ENCODE results near the gene ATG16L2. TPM values are rescaled to one million over a fixed set of nuclear protein-coding genes. Genes with fewer than 3 reads are reported as not detected.

Gene ATG16L2
- total RNA-seq, 1 experiment from 2014 or later, result 16.2 TPM

DNA sequence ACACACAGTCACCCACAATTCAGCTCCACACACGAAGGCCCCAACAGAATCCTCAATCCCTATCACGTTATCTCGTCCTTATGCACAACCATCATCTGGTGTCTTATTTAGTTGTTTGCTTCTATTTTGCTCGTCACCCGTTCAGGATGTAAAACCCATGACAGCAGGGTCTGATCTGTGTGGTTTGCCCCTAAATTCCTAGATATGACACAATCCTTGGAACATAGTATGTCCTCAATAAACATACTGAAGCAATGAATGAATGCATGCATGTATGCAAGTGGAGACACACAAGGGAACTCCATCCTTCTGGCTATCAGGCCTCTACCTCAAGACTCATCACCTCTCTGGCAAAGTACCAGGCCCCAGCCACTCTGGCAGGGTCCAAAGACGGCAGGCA lies 40.5 kb upstream of the ATG16L2 start:
- no peaks in the 10 kb centered on the region for H3K79me2 ChIP-seq (ENCODE audit: low read length)
- H3K4me3 ChIP-seq (ENCODE audit: low read length), result no peak overlapping the region
- no peaks in the 10 kb centered on the region for H3K9me2 ChIP-seq (replicated peaks; ENCODE audit: low read length)
- intact Hi-C loops (cut with micrococcal nuclease), result no loop called here
- CTCF ChIA-PET, result no interaction called here
- DNase-seq, result no peak
- no peak for TF ChIP-seq EZH2phosphoT487 (IDR thresholded peaks at IDR 0.05; ENCODE audit: borderline replicate concordance, low read length)
- TF ChIP-seq, protein P1, sequence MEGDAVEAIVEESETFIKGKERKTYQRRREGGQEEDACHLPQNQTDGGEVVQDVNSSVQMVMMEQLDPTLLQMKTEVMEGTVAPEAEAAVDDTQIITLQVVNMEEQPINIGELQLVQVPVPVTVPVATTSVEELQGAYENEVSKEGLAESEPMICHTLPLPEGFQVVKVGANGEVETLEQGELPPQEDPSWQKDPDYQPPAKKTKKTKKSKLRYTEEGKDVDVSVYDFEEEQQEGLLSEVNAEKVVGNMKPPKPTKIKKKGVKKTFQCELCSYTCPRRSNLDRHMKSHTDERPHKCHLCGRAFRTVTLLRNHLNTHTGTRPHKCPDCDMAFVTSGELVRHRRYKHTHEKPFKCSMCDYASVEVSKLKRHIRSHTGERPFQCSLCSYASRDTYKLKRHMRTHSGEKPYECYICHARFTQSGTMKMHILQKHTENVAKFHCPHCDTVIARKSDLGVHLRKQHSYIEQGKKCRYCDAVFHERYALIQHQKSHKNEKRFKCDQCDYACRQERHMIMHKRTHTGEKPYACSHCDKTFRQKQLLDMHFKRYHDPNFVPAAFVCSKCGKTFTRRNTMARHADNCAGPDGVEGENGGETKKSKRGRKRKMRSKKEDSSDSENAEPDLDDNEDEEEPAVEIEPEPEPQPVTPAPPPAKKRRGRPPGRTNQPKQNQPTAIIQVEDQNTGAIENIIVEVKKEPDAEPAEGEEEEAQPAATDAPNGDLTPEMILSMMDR (conservative IDR thresholded peaks at IDR 0.05; ENCODE audit: low read depth, low read length), result no peak
- TF ChIP-seq EZH2 (IDR thresholded peaks at IDR 0.05; ENCODE audit: low read length, unreplicated experiment), result no peak
- no peak overlapping the region for H3K9ac ChIP-seq (ENCODE audit: low read length)
- no peak overlapping the region for H3K27ac ChIP-seq (ENCODE audit: low read length)
- H3K36me3 ChIP-seq (ENCODE audit: low read depth, low read length), result no peaks in the 10 kb centered on the region
- no peaks in the 10 kb centered on the region for H3F3A ChIP-seq (ENCODE audit: low read length, unreplicated experiment)
- no peaks in the 10 kb centered on the region for H3K27me3 ChIP-seq (ENCODE audit: low read length)
- no peak overlapping the region for H3K4me2 ChIP-seq (ENCODE audit: low read length)
- POLR2A ChIA-PET (ENCODE audit: unreplicated experiment), result no interaction called here
- no peak for ATAC-seq
- no peak overlapping the region for H2AFZ ChIP-seq (ENCODE audit: low read length)
- H4K20me1 ChIP-seq (ENCODE audit: low read length), result no peaks in the 10 kb centered on the region
- H3K4me1 ChIP-seq (ENCODE audit: insufficient read depth, low read length), result no peaks in the 10 kb centered on the region
- BruUV-seq (replicated peaks), result no TSS peak
- no peaks in the 10 kb centered on the region for H3K9me3 ChIP-seq (ENCODE audit: low read length)

- CTCF ChIA-PET, result no interaction called here
- POLR2A ChIA-PET (ENCODE audit: unreplicated experiment), result no interaction called here
- BruUV-seq (replicated peaks), result no TSS peak
- Histone ChIP-seq H3K9ac (ENCODE audit: low read length) (no peak overlapping the region), H3K9me3 (ENCODE audit: low read length) (no peaks in the 10 kb centered on the region), H2AFZ (ENCODE audit: low read length) (no peak overlapping the region), H3K36me3 (ENCODE audit: low read depth, low read length) (no peaks in the 10 kb centered on the region), H3K27ac (ENCODE audit: low read length) (no peak overlapping the region), H3K27me3 (ENCODE audit: low read length) (no peaks in the 10 kb centered on the region), H3K79me2 (ENCODE audit: low read length) (no peaks in the 10 kb centered on the region), H3K4me1 (ENCODE audit: insufficient read depth, low read length) (no peaks in the 10 kb centered on the region), H3K4me2 (ENCODE audit: low read length) (no peak overlapping the region), H4K20me1 (ENCODE audit: low read length) (no peaks in the 10 kb centered on the region), H3K9me2 (replicated peaks; ENCODE audit: low read length) (no peaks in the 10 kb centered on the region), H3K4me3 (ENCODE audit: low read length) (no peak overlapping the region), H3F3A (ENCODE audit: low read length, unreplicated experiment) (no peaks in the 10 kb centered on the region)
- ATAC-seq (no peak), DNase-seq (no peak)
- TF ChIP-seq, protein P1 (conservative IDR thresholded peaks at IDR 0.05; ENCODE audit: low read depth, low read length), result no peak
- intact Hi-C loops (cut with micrococcal nuclease), result no loop called here
Measured at GRCh38 chr11:72774499-72774898, 39.7 kb upstream of the ATG16L2 start.

GRCh38 chr11:72775288-72776110 lies 38.7 kb upstream of the ATG16L2 start:
- ChIA-PET CTCF (no interaction called here), POLR2A (ENCODE audit: unreplicated experiment) (interaction anchor here (0.5 kb wide), 1 partner anchor 46 kb away, joined by 3 read pairs; no protein-coding TSS in a partner anchor)
- no peak for ATAC-seq
- no TSS peak for BruUV-seq (replicated peaks)
- no peaks in the 10 kb centered on the region for H3F3A ChIP-seq (ENCODE audit: low read length, unreplicated experiment)
- intact Hi-C loops (cut with micrococcal nuclease), result no loop called here
- H2AFZ ChIP-seq (ENCODE audit: low read length), result no peak overlapping the region
- H3K4me1 ChIP-seq (ENCODE audit: insufficient read depth, low read length), result peaks cover 4% of the 10 kb centered on the region; the same call in 1 of the 2 replicates
- no peak for DNase-seq
- H3K9me3 ChIP-seq (ENCODE audit: low read length), result no peaks in the 10 kb centered on the region
- H3K79me2 ChIP-seq (ENCODE audit: low read length), result peaks cover 2% of the 10 kb centered on the region; the same call in 1 of the 2 replicates
- no peaks in the 10 kb centered on the region for H4K20me1 ChIP-seq (ENCODE audit: low read length)
- no peak overlapping the region for H3K4me3 ChIP-seq (ENCODE audit: low read length)
- H3K36me3 ChIP-seq (ENCODE audit: low read depth, low read length), result no peaks in the 10 kb centered on the region
- TF ChIP-seq EZH2 (IDR thresholded peaks at IDR 0.05; ENCODE audit: low read length, unreplicated experiment), result no peak
- TF ChIP-seq, protein P1 (conservative IDR thresholded peaks at IDR 0.05; ENCODE audit: low read depth, low read length), result no peak
- no peak for TF ChIP-seq EZH2phosphoT487 (IDR thresholded peaks at IDR 0.05; ENCODE audit: borderline replicate concordance, low read length)
- H3K9ac ChIP-seq (ENCODE audit: low read length), result no peak overlapping the region
- no peak overlapping the region for H3K4me2 ChIP-seq (ENCODE audit: low read length)
- H3K9me2 ChIP-seq (replicated peaks; ENCODE audit: low read length), result no peaks in the 10 kb centered on the region
- H3K27ac ChIP-seq (ENCODE audit: low read length), result no peak overlapping the region
- H3K27me3 ChIP-seq (ENCODE audit: low read length), result no peaks in the 10 kb centered on the region
